DMS79 (cell line): ENCODE measurements around the gene SPDEF.

Source experiments
- DNase-seq: peaks from one replicate; lab custom pipeline; 2025; lab: John Stamatoyannopoulos, UW

The SPDEF gene

DNA sequence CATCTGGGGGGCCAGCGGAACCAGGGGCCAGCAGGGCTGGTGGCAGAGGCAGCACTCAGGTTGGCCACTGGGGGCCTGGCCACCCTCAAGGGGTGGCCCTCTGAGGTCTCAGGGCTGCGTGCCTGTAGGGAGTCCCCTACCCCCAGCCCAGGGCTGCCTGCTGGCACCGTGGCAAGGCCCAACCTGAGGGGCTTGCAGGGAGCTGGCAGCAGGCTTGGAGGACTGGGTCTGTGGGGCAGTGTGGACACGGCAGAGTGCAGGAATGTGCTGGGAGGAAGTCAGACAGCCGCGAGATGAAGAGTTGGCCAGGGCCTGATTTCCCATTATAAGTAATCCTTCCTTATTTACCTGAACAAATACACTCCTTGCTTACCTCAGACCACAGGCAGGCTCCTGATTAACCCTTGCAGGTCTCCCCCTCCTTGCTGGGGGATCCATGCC, at the start of gene SPDEF:
SPDEF (minus strand) TSS at position 299 of the 441 bp plus-strand sequence. CDS start 11,874 bp downstream, outside the sequence.
- no peak for DNase-seq

GRCh38 chr6:34603707-34604106, 47.6 kb upstream of the SPDEF start:
- no peak for DNase-seq

DNA sequence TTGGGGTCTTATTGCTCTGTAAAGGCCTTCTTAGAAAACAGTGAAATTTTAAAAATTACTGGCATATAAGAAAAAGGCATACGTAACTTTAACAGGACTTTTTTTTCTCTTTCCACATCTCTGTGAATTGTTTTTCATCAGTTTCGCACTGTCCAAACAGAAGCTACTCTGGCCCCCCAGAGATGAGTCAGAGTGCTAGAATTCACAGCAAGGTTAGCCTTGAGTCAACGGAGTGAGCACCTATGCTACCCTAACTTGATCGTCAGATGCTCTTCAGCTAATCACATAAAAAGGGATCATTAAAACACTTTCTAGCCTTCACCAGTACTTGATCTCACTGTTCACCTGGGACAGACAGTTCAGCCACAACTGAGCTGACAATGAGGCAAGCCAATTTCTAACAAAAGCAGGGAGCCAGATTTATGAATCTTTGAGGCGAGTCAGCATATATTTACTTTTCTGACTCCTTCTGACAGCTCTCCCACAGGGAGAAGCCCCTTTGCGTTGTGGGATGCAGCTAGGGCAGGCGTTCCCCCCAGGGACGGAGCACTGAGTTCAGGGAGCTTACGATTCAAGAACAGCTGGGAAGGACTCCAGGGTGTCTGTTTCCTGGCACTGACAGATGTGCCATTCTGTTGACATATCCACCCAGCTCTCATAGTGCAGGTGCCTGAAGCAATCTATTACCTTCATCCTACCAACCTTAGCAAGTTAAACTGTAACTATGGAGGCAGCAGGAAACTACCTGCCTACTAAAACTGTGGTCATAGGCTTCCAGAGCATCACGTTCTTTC, 46.4 kb upstream of the SPDEF start:
- DNase-seq: no peak

GRCh38 chr6:34601706-34602105, 45.6 kb upstream of the SPDEF start:
- no peak for DNase-seq

- DNase-seq: no peak
Observed at GRCh38 chr6:34600796-34601195, 44.7 kb upstream of the SPDEF start.

DNA sequence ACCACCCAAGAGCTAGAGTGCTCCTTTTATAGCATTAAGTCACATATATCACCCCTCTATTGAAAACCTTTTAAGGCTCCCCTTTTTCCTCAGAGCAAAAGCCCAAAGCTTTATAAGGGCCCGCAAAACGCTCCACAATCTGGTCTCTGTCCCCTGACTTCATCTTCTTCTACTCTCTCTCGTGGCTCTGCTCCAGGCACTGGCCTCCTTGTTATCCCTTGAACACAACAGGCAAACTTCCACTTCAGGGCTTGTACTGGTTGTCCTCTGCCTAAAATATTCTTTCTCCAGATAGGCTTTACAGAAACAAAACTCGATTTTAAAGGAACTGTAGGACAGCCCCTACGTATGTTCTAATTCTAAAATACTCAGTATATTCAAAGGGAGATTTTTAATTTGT, 44.0 kb upstream of the SPDEF start:
- DNase-seq: no peak

- DNase-seq: no peak
Observed at GRCh38 chr6:34598712-34599111, 42.6 kb upstream of the SPDEF start.

DNA sequence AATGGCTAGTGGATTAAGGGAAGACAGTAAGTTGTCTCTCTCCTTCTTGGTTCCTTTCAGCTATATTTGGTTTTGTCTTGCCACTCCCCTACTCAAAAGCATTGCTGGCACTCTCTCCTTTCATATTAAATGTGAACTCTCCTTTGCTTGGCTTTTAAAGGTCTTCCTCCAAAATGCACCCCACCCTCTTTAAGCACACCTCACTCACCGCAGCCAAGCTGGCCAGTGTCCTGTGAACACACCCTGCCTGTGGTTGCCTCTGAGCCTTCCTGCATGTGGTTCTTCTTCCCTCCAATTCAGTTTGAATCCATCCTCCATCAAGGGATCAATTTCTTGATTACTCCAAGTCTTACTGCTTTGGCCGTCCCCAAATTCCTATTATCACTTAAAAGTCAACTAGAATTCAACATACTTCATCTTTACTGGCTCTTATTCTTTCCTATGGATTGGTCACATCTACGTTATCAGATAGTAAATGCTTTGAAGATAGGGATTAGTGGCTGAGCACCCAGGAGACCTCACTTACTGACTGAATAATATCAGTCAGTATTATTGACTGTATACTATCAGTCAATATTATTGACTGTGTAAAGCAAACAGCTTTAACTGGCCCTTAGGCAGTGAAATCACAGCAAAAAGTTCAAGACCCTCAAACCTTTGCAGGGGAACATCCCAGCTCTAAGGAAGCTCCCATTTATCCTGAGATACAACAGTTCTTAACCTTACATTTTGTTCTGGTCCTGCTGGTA, 41.6 kb upstream of the SPDEF start:
- no peak for DNase-seq

GRCh38 chr6:34596798-34597197, 40.7 kb upstream of the SPDEF start:
- no peak for DNase-seq

- no peak for DNase-seq
Observed at GRCh38 chr6:34595332-34596184, 39.4 kb upstream of the SPDEF start.

DNA sequence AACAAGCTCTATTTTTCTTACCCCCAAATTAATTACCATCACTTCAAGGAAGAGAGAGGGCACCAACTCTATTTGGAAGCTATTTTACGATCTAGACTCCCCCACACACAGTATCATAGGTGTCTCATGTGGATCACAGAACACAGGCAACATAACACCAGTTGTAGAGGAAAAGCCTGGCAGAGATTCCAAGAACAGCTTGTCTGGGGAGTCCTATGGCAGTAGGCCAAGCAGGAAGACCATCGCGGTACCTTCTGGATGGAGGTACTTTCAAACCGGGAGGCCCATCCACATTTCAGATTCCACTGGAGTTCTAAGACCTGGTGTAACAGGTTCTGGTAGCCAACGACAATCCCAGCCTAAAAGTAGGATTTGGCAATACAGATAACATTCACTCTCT, 37.6 kb upstream of the SPDEF start:
- DNase-seq: no peak

DNA sequence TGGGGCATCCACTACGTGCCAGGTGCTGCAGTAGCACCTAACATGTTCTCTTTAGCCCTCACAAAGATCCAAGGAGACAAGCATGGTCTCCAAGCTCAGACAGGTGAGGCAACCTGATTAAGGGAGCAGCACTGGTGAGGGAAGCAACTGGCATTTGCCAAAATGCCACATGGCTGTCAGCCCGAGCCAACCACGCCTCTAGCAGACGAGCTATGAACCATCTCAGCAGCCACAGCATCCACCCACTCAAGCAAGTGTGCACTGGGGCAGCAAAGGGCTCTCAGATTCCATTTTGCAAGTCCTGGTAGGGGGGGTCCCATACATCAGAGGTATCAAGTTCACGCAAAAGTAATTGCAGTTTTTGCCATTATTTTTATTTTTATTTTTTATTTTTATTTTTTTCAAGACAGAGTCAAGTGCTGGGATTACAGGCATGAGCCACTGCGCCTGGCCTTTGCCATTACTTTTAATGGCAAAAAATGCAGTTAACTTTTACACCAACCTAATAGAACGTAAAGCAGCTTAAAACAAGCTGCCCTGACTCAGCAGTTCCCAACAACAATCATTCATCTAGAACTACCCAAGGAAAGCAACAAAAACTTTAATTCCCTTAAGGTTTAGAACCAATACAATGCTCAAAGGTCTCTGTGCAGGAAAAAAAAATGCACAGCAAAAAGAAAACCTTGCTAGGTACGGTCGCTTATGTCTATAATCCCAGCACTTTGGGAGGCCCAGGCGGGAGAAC, 36.3 kb upstream of the SPDEF start:
- no peak for DNase-seq

DNA sequence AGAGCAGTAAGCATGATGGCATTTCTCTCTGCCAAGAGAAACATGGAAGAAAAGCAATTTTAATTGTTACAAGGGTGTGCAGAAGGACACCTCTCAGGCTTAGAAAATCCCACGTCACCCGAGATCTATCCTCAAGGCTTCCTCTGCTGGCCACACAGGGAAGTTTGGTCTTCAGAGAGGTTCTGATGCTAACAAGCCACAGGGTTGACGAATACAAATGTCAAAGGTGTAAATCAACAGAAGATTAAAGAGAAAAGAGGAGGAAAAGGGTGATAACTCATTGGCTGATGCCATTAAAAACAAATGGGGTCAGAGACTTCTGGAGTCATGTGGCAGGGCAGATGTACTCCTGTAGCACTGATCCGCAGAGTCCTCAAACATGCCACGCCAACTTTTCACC, 33.6 kb upstream of the SPDEF start:
- DNase-seq: no peak

GRCh38 chr6:34589140-34589539, 33.0 kb upstream of the SPDEF start:
- no peak for DNase-seq

GRCh38 chr6:34587851-34588250, 31.7 kb upstream of the SPDEF start:
- DNase-seq: no peak

- DNase-seq: no peak
Observed at GRCh38 chr6:34587325-34587724, 31.2 kb upstream of the SPDEF start.

DNA sequence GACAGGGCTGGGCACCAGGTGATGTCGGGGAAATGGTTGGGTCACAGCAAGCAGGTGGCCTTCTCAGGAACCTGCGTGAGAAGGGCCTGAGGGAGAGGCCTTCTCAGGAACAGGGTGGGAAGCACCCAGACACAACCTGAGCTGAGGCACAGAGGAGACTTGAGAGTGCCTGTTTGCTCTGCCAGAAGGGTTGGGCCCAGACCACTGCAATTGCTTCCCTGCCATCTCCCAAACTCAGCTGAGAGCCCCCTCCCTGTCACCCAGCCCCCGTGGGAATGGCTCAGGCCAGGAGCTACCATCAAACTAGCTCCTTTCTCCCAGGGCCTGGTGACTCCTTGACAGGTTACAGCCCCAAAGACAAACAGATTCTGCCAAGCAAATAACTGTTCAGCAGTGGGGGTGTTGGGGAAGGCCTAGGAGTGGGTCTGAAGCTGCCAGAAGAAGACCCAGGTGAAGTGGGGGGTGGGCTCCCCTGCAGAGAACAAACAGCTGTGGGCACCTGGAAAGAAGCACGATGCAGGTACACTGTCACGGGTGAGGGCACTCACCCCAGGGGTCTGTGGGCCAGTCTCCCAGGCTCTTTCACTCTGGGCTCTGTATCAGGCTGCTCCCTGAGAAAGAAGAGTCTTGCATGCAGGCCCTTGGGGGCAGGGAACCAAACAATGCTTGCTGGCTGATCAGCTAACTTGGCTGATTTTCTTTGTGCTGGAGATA, 30.4 kb upstream of the SPDEF start:
- no peak for DNase-seq

GRCh38 chr6:34585512-34586061, 29.5 kb upstream of the SPDEF start:
- no peak for DNase-seq

DNA sequence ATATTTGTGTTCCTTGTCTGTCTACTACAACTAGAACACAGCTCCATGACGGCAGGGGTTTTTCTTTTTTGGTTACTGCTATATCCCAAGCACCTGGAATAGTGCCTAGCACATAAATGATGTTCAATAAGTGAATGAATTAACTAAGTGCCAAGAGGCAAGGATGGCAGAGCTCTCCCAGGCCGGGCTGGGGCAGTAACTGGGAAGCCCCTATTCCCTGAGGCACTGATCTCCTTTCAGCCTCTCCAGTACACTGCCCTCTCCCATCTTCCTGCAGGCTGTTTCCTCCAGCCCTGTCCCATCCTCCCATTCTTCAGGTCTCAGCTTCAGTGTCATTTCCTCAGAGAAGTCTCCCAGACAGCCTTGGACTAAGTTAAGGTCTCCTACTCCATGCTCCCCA, 29.0 kb upstream of the SPDEF start:
- no peak for DNase-seq

DNA sequence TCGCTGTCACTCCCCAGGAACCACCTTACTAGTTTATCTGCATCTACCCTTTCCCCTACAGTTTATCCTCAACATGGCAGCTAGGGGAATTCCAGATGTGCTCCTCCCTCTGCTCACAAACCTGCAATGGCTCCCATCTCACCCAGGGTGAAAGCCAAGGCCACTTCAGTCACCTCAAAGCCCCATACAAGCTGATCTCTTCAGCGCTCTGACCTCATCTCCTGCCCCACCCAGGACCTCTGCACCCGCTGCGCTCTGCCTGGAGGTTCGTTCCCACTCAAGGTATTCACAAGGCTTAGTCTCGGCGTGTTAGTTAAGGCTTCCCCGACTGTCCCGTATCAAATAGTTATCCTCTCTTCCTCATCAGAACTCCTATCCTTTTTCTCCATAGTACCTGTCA, 28.6 kb upstream of the SPDEF start:
- DNase-seq: no peak
